ENCODE data around the gene RASSF5.

RASSF5 gene

DNA sequence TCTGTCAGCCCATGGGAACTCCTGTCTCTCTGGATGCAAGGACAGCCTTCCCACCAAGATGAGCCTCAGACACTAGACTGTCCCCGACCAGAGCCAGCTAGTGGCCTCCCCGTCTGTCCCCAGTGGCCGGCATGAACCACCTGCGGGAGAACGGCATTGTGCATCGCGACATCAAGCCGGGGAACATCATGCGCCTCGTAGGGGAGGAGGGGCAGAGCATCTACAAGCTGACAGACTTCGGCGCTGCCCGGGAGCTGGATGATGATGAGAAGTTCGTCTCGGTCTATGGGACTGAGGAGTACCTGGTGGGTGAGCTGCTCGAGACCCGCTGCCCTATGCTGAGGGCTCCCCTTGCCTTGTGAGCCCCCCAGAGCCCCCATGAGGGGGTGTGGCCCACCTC, 31.3 kb upstream of the RASSF5 start:
- H3K4me3 ChIP-seq = no peak overlapping the region

DNA sequence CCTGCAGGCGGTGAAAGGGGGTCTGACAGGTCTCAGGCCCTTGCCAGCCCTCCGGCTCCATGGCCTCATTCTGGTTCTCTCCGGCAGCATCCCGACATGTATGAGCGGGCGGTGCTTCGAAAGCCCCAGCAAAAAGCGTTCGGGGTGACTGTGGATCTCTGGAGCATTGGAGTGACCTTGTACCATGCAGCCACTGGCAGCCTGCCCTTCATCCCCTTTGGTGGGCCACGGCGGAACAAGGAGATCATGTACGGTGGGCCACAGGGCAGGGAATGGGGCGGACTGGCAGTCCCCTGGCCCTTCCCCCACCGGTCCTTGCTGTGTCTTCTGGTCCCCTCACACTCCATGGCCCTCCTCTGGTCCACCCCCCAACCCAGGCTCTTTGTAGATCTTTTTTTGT, 30.7 kb upstream of the RASSF5 start:
- H3K4me3 ChIP-seq = no peak overlapping the region
- TF ChIP-seq CTCF (IDR thresholded peaks at IDR 0.05) = no peak
- DNase-seq (ENCODE audit: low spot score) = no peak
- H3K27ac ChIP-seq = no peak overlapping the region

More for the DNA sequence above, 31.3 kb upstream of the RASSF5 start:
- H3K27ac ChIP-seq = no peak overlapping the region
- TF ChIP-seq CTCF (IDR thresholded peaks at IDR 0.05) = no peak
- DNase-seq (ENCODE audit: low spot score) = no peak

GRCh38 chr1:206477110-206477509, 30.2 kb upstream of the RASSF5 start:
- H3K27ac ChIP-seq = no peak overlapping the region
- H3K4me3 ChIP-seq = no peak overlapping the region
- no peak for TF ChIP-seq CTCF (IDR thresholded peaks at IDR 0.05)
- no peak for DNase-seq (ENCODE audit: low spot score)

- Histone ChIP-seq H3K4me3 (no peak overlapping the region), H3K27ac (no peak overlapping the region)
- no peak for DNase-seq (ENCODE audit: low spot score)
- TF ChIP-seq CTCF (IDR thresholded peaks at IDR 0.05) = no peak
Measured at GRCh38 chr1:206477581-206478380, 29.6 kb upstream of the RASSF5 start.

GRCh38 chr1:206478746-206479145, 28.6 kb upstream of the RASSF5 start:
- no peak for DNase-seq (ENCODE audit: low spot score)
- no peak overlapping the region for H3K4me3 ChIP-seq
- no peak for TF ChIP-seq CTCF (IDR thresholded peaks at IDR 0.05)
- H3K27ac ChIP-seq = no peak overlapping the region

GRCh38 chr1:206479183-206480125, 27.9 kb upstream of the RASSF5 start:
- no peak for DNase-seq (ENCODE audit: low spot score)
- Histone ChIP-seq H3K27ac (no peak overlapping the region), H3K4me3 (no peak overlapping the region)
- peak; percentile 65 for TF ChIP-seq CTCF (IDR thresholded peaks at IDR 0.05)
